IPS-NIHi11 (cell line): ENCODE measurements around the gene PPP1R2B.
"Not testable (repeated sequence)": the region's sequence is repeated elsewhere in the genome, so short reads cannot be mapped to it uniquely, and the experiment has no call there.

Experiments
- DNase-seq: peaks from one replicate; pipeline ENCODE4 v3.0.0; 2012; ENCODE audit warnings: mixed read lengths, low spot score

PPP1R2B gene

DNA sequence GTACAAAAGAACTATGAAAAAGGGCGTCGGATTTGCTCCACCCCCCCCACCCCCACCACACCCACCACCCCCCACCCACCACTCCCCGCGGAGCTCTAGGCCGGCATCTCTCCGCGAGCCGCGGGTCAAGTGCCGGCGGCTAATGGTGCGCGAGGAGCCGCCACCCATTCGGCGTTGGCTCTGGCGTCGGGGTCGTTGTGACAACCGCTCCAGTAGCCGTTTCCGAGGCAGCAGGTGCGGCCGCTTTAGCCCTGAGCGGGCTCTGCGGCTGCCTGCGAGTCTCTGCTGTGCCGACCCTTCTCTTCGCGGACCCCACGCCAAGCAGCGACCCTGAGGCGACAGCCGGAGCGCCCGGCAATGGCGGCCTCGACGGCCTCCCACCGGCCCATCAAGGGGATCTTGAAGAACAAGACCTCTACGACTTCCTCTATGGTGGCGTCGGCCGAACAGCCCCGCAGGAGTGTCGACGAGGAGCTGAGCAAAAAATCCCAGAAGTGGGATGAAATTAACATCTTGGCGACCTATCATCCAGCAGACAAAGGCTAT lies at the start of gene PPP1R2B:
Gene PPP1R2B (plus strand): TSS at position 90 of the 546 bp plus-strand sequence. CDS start 268 bp downstream, at position 358.
- DNase-seq, result no peak

- no peak for DNase-seq
Observed at GRCh38 chr5:156800929-156801328, 49.2 kb upstream of the PPP1R2B start.

DNA sequence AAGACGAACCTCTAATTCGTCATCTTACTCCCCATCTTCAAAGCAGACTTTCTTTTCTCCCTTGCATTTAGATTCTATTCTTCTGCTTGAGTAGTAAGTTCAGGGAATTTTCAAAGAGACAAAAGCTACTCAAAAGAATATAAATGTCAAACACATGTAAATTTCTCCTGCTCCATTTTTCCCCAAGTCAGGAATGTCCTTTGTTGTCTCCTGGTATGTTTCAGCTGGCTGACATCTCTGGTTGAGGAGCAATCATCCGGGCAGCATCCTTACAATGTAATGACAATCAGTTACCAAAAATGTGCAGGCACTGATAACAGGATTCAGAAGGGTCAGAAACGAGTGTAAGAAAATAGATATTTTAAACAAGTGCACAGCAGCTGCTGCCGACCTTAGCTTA lies 47.6 kb upstream of the PPP1R2B start:
- DNase-seq, result peak; percentile 38

GRCh38 chr5:156803404-156803803 lies 46.7 kb upstream of the PPP1R2B start:
- DNase-seq, result no peak

DNA sequence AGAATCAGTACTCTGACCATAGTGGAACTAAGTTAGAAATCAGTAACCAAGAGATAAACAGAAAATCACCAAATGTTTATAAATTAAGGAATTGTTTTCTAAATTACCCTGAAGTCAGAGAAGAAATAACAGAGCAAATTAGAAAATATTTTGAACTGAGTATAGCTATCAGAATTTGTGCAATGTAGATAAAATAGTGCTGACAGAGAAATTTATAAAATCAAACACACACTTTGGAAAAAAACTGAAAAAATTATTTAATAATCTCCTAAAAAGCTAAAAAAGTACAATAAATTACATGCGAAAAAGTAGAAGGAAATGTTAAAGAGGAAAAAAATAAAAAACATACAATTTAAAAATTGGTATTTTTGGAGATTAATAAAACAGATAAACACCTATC lies 37.1 kb upstream of the PPP1R2B start:
- DNase-seq, result no peak

- peak; percentile 67 for DNase-seq
Observed at GRCh38 chr5:156815988-156816599, 34.0 kb upstream of the PPP1R2B start.

DNA sequence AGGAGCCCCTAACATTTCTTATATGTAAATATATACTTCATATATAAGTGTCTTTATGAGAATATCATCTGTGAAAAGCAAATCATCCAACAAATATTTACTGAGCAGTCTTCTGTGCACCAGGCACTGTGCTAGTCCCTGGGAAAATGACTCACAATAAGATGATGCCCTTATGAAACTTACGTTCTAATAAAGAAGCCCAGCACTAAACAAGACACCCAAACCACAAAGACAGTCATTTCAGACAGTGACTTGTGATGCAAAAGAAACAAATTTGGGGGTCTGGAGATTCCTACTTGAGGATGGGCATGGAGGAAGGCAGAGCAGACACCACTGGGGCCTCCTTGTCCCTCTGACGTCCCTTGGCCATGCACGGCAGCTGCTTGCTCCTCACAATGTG lies 30.6 kb upstream of the PPP1R2B start:
- no peak for DNase-seq

DNA sequence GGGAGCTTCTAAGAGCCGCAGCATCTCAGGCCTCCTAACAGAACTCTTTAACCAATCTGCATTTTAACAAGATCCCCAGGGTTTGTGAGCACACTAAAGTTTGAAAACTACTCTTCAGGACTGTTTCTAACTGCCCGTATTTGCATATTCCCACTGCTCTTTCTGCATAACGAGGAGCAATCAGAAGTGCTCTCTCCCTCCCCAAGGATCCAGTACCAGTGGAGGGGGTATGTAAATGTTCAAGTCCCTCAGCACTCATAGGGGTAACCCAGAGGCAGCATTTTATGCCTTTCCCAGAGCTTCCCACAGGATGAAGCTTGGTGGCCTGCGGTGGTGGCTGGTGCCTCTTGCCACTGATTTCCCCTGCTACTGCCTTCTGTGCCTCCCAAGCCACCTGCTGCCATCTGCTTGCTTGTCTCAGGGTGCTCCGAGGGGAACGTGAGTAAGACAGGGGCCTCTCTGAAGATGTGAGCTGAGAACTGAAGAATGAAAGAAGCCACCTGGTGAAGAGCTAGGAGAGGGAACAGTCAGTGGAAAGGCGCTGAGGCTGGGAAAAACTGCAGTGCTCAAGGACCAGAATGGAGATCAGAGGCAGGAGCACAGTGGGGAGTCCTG lies 30.0 kb upstream of the PPP1R2B start:
- no peak for DNase-seq

DNA sequence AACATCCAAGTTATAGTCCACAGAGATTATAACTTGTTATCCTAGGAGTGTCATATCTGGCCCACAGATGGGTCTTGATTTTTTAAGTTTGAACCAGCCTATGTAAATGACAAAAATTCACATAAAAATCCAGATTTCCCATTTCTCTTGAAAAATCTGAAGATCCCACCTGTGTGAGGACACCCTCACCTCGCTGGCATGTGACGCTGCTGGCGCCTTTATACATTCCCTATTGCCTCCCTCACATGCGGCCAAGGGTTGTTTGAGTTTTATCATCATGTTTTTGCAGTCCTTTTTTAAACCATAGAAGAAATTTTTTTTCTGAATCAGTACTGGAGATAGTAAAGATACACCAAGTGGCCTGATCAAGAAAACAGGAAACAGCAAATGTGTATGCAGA lies 25.9 kb upstream of the PPP1R2B start:
- no peak for DNase-seq

GRCh38 chr5:156824800-156825199 lies 25.3 kb upstream of the PPP1R2B start:
- DNase-seq, result peak; percentile 63

- no peak for DNase-seq
Observed at GRCh38 chr5:156825688-156826087, 24.4 kb upstream of the PPP1R2B start.

DNA sequence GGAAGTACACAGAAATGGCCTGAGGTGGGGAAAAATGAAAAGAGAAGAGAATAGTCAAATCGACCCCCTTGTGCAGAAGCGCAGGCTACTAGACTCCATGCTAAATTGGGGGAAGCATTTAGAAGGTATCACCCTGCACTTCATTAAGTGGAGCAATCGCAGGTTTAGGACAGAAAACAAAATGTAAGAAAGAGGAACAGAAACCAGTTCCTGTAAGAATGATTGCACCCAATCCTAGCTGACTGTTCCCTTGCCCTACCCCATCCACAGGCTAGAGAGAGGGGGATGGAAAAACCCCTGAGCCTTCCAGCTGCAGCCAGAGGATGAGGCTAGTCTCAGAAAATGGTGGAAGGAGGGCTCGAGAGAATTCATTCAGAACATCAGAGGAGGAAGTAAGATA lies 23.9 kb upstream of the PPP1R2B start:
- DNase-seq, result no peak

GRCh38 chr5:156834916-156835315 lies 15.2 kb upstream of the PPP1R2B start:
- DNase-seq, result no peak

- peak; percentile 24 for DNase-seq
Observed at GRCh38 chr5:156835905-156836304, 14.2 kb upstream of the PPP1R2B start.

DNA sequence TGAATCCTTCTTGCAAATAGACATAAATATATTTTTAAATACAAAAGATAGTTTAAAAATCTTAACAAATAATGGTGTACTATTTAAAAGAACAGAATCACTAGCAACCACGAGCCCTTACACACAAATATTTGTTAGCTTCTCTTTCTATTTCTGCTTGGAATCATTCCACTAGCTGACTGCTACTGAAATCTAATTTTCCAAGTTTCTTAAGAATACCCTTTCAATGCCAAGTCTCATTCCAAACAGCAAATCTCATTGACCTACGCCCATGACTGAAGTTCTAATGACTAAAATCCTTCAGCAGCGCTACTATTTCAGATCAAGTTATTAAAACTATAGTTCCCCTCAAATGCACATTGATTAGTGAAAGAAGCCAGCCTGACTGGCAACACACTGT lies 13.2 kb upstream of the PPP1R2B start:
- no peak for DNase-seq

- no peak for DNase-seq
Observed at GRCh38 chr5:156838961-156839360, 11.1 kb upstream of the PPP1R2B start.

GRCh38 chr5:156841737-156842136 lies 8.4 kb upstream of the PPP1R2B start:
- no peak for DNase-seq

GRCh38 chr5:156846914-156847313 lies 3.2 kb upstream of the PPP1R2B start:
- no peak for DNase-seq

DNA sequence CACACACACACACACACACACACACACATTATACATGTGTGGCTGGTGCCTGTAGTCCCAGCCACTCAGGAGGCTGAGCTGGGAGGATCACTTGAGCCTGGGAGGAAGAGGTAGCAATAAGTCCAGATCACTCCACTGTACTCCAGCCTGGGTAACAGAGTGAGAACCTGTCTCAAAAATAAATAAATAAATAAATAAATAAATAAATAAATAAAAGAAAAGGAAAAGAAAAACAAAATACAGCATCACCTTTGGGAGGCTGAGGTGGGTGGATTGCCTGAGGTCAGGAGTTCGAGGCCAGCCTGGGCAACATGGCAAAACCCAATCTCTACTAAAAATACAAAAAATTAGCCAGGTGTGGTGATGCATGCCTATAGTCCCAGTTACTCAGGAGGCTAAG lies 1.6 kb upstream of the PPP1R2B start:
- not testable (repeated sequence) for DNase-seq

DNA sequence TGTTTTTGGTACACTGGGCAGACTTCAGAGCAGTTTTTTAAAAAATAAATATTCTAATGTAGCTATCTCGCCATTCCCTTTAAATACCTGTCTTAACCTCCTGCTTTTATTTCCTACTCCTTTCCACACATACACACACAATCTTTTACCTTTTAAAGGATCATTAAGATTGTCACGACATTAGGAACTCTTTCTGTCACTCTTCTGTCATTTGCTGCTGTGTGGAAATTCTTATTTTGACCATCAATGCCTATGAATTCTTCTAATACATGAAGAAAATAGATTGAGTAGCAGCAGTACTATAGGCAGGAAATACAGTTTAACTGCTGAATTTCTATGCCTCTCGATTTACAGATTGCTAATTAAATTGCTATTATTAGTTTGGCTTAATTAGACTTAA lies 1.8 kb downstream of the PPP1R2B start:
- no peak for DNase-seq

DNA sequence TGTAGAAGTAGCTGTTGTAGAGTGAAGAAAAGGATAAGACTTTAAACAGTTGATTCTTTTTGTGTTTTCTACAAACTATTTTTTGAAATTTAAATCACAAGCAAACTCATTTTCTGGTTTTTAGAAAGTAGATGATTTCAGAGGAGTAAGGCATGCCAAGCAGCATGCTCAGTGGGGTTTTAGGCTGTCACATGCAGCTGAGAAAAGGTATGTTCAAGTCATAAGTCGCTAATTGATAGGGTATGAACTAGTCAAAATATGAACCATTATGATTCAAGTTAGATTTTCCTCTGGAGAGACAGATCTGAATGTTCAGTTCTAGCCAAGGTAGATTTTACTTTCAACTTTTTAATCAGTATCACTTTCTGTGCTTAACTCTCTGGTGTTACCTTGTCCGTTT lies 3.0 kb downstream of the PPP1R2B start:
- DNase-seq, result not testable (repeated sequence)

DNA sequence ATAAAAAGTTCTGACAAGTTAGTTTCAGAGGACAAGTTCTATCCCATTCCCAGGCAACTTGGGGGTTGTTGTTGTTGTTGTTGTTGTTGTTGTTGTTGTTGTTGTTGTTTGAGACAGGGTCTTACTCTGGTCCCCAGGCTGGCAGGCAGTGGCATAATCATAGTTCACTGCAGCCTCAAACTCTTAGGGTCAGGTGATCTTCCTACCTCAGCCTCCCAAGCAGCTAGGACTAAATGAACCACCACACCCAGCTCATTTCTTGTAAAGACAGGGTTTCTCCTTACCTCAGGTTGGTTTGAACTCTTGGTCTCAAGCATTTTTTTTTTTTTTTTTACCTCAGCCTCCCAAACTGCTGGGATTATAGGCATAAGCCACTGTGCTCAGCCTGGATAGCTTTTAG lies 15.3 kb downstream of the PPP1R2B start:
- no peak for DNase-seq

DNA sequence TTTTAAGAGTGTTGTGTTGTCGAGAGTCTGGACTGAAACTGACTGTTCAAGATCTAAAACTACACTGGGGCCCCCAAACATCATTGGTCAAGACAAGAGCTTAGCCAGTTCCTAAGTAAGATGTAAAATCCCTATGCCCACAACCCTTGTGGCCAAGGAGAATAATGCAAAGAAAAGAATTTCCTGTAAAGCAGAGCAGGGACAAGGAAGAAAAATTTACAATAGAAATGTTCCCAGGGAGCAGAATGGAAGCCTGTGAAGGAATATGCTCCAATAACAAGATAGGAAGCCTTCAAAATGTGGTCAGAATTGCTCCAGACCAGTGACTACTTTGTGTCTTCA lies 20.4 kb downstream of the PPP1R2B start:
- no peak for DNase-seq

GRCh38 chr5:156871212-156871611 lies 21.1 kb downstream of the PPP1R2B start:
- DNase-seq, result no peak
